ENCODE results near the gene CASP10. TPM values are rescaled to one million over a fixed set of nuclear protein-coding genes. Genes with fewer than 3 reads are reported as not detected.
A peak's percentile ranks its signal among the peaks of the same experiment; 100 is the strongest.

Gene CASP10
- total RNA-seq, 3 donors from 2014 or later: 5.7 to 13.1 (median 9.6) TPM

DNA sequence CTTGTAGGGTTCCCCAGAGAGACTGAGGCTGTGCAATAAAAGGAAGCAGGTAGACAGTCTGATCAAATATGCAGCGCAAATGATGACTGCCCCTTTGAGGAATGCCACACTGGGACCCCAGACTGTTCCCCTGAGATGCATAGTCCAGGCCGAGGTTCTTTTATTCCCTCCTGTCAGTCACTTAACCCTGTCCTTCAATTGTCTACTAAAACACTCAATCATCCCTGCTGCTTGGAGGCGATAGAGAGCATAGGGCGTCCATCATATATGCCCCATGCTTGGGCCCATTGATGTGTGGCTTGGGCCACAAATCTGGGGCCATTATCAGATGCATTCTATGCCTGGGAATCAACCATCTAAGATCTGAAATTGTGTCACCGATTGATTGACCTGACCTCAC is 61.9 kb downstream of the CASP10 start:
- DNase-seq (ENCODE audit: low spot score in 2 of 2): no peak
- Histone ChIP-seq H3K9me3 (no peaks in the 10 kb centered on the region), H3K4me3 (no peak overlapping the region), H3K27ac (no peak overlapping the region), H3K36me3 (no peaks in the 10 kb centered on the region), H3K27me3 (no peaks in the 10 kb centered on the region), H3K4me1 (no peaks in the 10 kb centered on the region)
- intact Hi-C loops (cut with DNase I; ENCODE audit: low total_unique reads): no loop called here
- TF ChIP-seq, protein P1, sequence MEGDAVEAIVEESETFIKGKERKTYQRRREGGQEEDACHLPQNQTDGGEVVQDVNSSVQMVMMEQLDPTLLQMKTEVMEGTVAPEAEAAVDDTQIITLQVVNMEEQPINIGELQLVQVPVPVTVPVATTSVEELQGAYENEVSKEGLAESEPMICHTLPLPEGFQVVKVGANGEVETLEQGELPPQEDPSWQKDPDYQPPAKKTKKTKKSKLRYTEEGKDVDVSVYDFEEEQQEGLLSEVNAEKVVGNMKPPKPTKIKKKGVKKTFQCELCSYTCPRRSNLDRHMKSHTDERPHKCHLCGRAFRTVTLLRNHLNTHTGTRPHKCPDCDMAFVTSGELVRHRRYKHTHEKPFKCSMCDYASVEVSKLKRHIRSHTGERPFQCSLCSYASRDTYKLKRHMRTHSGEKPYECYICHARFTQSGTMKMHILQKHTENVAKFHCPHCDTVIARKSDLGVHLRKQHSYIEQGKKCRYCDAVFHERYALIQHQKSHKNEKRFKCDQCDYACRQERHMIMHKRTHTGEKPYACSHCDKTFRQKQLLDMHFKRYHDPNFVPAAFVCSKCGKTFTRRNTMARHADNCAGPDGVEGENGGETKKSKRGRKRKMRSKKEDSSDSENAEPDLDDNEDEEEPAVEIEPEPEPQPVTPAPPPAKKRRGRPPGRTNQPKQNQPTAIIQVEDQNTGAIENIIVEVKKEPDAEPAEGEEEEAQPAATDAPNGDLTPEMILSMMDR (IDR thresholded peaks at IDR 0.05): no peak
- TF ChIP-seq POLR2A (IDR thresholded peaks at IDR 0.05) (no peak), POLR2AphosphoS5 (IDR thresholded peaks at IDR 0.05) (no peak)

DNA sequence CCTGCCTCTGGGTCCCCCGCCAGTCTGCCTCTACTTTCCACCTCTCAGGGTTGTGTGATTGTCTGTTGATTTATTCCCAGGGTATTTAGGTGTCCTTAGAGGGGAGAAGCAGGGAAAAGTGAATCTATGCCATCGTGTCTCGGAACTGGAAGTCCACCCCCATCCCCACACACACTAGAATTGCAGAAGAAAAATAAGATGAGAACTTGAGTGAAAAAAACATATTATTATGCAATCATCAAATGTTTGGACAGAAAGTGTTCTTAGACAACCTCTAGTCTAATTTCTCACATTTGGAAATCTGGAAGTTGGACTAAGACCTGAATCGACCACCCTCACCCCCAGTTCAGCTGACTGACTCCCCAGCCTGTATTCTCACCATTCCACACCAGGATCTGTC is 63.3 kb downstream of the CASP10 start:
- peak overlapping the region in 1 of 3 donors; percentile 22 for H3K4me3 ChIP-seq
- H3K27ac ChIP-seq: peak overlapping the region in 1 of 2 donors; percentile 75
- H3K27me3 ChIP-seq: no peaks in the 10 kb centered on the region
- no peak for DNase-seq (ENCODE audit: low spot score in 2 of 2)
- TF ChIP-seq POLR2AphosphoS5 (IDR thresholded peaks at IDR 0.05): no peak
- TF ChIP-seq POLR2A (IDR thresholded peaks at IDR 0.05): no peak
- TF ChIP-seq, protein P1 (IDR thresholded peaks at IDR 0.05): no peak
- no peaks in the 10 kb centered on the region for H3K9me3 ChIP-seq
- H3K36me3 ChIP-seq: no peaks in the 10 kb centered on the region
- H3K4me1 ChIP-seq: no peaks in the 10 kb centered on the region
- intact Hi-C loops (cut with DNase I; ENCODE audit: low total_unique reads): no loop called here

DNA sequence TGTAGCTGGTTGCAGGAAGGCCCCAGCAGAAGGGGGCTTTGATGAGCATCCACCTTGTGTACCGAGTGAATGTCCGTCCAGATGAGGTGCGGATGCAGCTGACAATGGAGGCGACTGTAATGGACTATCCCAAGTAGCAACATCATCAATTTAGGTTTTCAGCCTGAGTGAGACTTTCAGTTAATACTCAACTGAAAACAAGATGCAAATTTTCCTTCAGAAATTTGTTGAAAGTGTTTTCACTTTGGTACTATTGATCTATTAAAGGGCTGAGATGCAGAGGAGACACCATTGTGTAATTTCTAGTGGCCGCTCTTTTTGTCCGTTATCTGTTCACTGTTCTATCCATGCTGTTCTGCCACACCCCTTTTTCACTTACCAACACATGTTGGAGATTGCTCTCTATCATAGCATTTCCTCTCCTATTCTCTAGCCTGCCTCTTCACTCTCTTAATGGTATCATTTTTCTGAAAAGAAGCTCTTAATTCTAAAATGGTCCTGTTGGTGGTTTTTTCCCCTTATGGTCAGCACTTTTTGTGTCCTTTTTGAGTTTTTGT is 65.4 kb downstream of the CASP10 start:
- Histone ChIP-seq H3K36me3 (no peaks in the 10 kb centered on the region), H3K4me3 (no peak overlapping the region), H3K27ac (no peak overlapping the region), H3K9me3 (no peaks in the 10 kb centered on the region), H3K4me1 (no peaks in the 10 kb centered on the region), H3K27me3 (no peaks in the 10 kb centered on the region)
- TF ChIP-seq POLR2A (IDR thresholded peaks at IDR 0.05): no peak
- TF ChIP-seq, protein P1 (IDR thresholded peaks at IDR 0.05): no peak
- TF ChIP-seq POLR2AphosphoS5 (IDR thresholded peaks at IDR 0.05): no peak
- intact Hi-C loops (cut with DNase I; ENCODE audit: low total_unique reads): no loop called here
- DNase-seq (ENCODE audit: low spot score in 2 of 2): no peak

DNA sequence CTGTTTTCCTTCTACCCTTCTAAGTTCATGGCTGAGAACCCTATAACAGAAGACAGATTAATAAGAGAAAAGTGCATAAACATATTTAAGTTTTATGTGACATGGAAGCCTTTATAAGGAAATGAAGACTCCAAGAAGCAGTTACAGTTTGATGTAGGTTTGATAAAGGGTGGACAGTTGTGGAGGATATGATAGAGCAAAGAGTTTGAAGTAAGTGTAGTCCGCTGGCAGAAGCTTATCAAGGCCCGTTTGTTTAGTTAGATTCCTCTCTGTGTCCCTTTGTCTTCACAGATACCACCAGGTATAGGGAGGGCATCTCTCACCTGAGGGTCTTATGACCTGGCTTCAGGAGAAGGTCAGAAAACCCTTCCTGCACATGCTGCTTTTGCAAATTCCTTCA is 66.9 kb downstream of the CASP10 start:
- Histone ChIP-seq H3K27ac (no peak overlapping the region), H3K4me1 (no peaks in the 10 kb centered on the region), H3K9me3 (no peaks in the 10 kb centered on the region), H3K36me3 (no peaks in the 10 kb centered on the region), H3K4me3 (no peak overlapping the region), H3K27me3 (no peaks in the 10 kb centered on the region)
- no peak for TF ChIP-seq POLR2A (IDR thresholded peaks at IDR 0.05)
- TF ChIP-seq, protein P1 (IDR thresholded peaks at IDR 0.05): no peak
- no peak for TF ChIP-seq POLR2AphosphoS5 (IDR thresholded peaks at IDR 0.05)
- no peak for DNase-seq (ENCODE audit: low spot score in 2 of 2)
- intact Hi-C loops (cut with DNase I; ENCODE audit: low total_unique reads): no loop called here

DNA sequence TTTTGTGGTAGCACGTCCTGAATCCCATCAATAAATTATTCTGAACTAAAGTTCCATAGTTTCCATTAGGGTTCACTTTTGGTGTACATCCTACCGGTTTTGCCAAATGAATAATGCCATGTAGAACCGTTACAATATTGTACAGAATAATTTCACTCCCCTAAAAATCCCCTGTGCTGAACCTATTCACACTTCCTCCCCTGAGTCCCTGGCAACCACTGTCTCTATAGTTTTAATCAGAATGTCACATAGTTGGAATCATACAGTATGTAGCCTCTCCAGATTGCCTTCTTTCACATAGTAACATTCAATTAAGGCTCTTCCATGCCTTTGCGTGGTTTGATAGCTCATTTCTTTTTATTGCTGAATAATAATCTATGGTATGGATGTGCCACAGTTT is 67.8 kb downstream of the CASP10 start:
- DNase-seq (ENCODE audit: low spot score in 2 of 2): no peak
- no peaks in the 10 kb centered on the region for H3K9me3 ChIP-seq
- TF ChIP-seq, protein P1 (IDR thresholded peaks at IDR 0.05): no peak
- TF ChIP-seq POLR2A (IDR thresholded peaks at IDR 0.05) (no peak), POLR2AphosphoS5 (IDR thresholded peaks at IDR 0.05) (no peak)
- no peaks in the 10 kb centered on the region for H3K4me1 ChIP-seq
- no peaks in the 10 kb centered on the region for H3K27me3 ChIP-seq
- no peaks in the 10 kb centered on the region for H3K36me3 ChIP-seq
- no peak overlapping the region for H3K4me3 ChIP-seq
- intact Hi-C loops (cut with DNase I; ENCODE audit: low total_unique reads): no loop called here
- no peak overlapping the region for H3K27ac ChIP-seq

Data from breast epithelium (tissue), 4 donors.